GM19023 (cell line): ENCODE results near the gene ACE.

ENCODE experiments used
- ATAC-seq: cut with Tn5 transposase; IDR thresholded peaks from one replicate; pipeline ENCODE4 v1.9.1; 2021; ENCODE audit warnings: mild to moderate bottlenecking, moderate library complexity; ENCODE audit not compliant: unreplicated experiment

The ACE gene

GRCh38 chr17:63476854-63477479 lies at the start of gene ACE:
ACE (plus strand) TSS chr17:63477061; CDS start chr17:63477095, 34 bp downstream.
- no peak for ATAC-seq

GRCh38 chr17:63429766-63430165 lies 47.1 kb upstream of the ACE start:
- no peak for ATAC-seq

- ATAC-seq, result no peak
Observed at GRCh38 chr17:63430223-63430622, 46.6 kb upstream of the ACE start.

GRCh38 chr17:63431618-63431938 lies 45.3 kb upstream of the ACE start:
- no peak for ATAC-seq

GRCh38 chr17:63431939-63432804 lies 44.7 kb upstream of the ACE start:
- ATAC-seq, result no peak

GRCh38 chr17:63433746-63434591 lies 42.9 kb upstream of the ACE start:
- ATAC-seq, result no peak

- ATAC-seq, result no peak
Observed at GRCh38 chr17:63434951-63435571, 41.8 kb upstream of the ACE start.

GRCh38 chr17:63435681-63436522 lies 41.0 kb upstream of the ACE start:
- ATAC-seq, result no peak

GRCh38 chr17:63436523-63437110 lies 40.2 kb upstream of the ACE start:
- ATAC-seq, result no peak

GRCh38 chr17:63437287-63438091 lies 39.4 kb upstream of the ACE start:
- no peak for ATAC-seq

- no peak for ATAC-seq
Observed at GRCh38 chr17:63438092-63439051, 38.5 kb upstream of the ACE start.

GRCh38 chr17:63439687-63440086 lies 37.2 kb upstream of the ACE start:
- ATAC-seq, result no peak

- ATAC-seq, result no peak
Observed at GRCh38 chr17:63440127-63440769, 36.6 kb upstream of the ACE start.

GRCh38 chr17:63440770-63441335 lies 36.0 kb upstream of the ACE start:
- ATAC-seq, result no peak

- no peak for ATAC-seq
Observed at GRCh38 chr17:63441654-63442053, 35.2 kb upstream of the ACE start.

- no peak for ATAC-seq
Observed at GRCh38 chr17:63442074-63442473, 34.8 kb upstream of the ACE start.

- no peak for ATAC-seq
Observed at GRCh38 chr17:63442549-63443035, 34.3 kb upstream of the ACE start.
